NCI-H187 treated with DMSO at 0.1 percent for 48 hours (cell line): Measurements from ENCODE around the gene CEACAM8.
"Not testable (repeated sequence)": the region's sequence is repeated elsewhere in the genome, so short reads cannot be mapped to it uniquely, and the experiment has no call there.

Experiments
- DNase-seq: peaks from one replicate; lab custom pipeline; 2025; lab: John Stamatoyannopoulos, UW

CEACAM8 gene

DNA sequence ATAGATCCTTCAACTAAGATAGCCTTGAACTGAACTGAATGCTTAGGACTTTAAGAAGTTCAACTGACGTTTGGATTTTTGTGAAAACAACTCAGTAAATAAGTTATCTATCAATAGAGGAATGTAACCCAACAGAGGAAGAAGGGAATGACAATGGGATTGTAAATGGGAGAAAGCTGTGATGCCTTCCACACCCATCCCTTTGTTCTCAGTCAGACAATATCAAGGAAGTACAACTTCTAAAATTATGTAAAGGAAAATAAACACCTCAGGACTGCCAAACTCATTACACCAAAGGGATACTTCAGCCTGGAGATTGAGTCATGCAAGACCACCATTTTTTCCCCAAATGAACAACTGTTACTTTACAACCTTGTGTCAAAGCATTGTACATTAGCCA lies 21.1 kb downstream of the CEACAM8 start:
- DNase-seq: no peak

DNA sequence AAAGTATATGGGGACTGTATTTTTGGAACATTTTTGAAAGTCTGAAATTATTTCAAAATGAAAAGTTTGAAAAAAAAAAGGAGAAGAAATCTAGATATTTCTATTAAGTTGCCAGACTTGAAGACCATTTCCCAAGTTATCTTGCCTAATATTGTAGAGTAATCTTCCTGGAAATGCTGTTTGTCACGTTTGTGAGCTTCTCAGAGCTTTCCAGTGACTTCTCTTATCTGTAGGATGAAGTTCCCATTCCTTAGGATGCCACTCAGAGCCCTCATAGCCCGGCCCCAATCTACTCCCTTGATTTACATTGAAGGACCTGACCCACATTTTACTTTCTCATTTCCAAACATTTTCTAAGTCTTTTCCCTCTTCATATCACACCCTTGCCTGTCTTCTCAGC lies 23.6 kb downstream of the CEACAM8 start:
- no peak for DNase-seq

DNA sequence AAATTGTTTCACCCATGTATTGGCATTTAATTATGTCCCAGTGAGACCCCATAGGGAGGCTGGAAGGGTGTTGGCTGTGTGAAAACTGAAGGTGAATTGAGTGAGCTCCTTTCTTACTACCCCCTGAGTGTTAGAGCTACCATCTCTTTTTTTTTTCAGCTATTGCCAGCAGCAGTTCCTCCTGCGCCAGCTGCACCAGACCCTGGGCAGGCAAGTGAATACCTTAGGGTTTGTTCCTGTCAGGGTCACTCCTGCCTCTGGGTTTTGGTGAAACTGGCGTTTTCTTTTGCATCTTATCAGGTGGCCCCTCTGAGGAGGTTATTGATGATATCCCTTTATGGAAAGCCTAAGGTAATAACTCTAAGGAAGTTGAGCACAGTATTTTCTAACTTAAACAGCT lies 25.5 kb downstream of the CEACAM8 start:
- DNase-seq: no peak

DNA sequence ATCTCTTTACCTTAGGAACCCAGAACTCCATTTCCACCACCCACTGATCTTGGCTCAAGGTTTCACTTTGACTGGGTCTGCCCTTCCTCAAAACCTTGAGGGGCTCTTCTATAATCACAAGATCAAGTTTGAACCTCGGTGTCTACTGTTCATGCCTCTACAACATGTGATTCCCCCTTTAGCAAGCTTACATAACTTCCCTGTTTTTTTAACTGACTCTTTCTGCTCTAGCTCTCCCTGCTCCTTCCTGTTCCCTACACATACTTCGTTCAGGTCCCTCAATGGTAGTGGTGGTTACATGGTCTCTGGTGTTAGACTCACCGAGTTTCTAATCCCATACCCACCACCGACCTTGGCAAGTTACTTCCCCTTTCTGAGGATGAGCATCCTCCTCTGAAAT lies 26.7 kb downstream of the CEACAM8 start:
- no peak for DNase-seq

DNA sequence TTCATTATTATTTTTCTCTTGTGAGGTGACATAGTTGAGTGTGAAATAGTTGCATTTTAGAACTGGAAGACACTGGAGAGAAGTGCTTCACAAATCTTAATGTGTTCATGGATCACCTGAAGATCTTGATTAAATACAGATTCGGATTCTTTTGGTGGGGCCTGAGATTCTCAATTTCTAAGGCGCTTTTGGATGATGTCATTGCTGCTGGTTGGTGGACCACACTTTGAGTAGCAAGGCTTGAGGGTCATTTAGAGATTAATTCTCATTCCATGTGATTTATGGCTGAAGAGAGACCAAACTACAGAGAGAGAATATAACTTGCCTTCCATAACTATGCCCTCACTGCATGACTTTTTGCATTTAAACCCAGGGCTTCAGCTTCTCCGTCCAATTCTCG lies 27.2 kb downstream of the CEACAM8 start:
- DNase-seq: no peak

DNA sequence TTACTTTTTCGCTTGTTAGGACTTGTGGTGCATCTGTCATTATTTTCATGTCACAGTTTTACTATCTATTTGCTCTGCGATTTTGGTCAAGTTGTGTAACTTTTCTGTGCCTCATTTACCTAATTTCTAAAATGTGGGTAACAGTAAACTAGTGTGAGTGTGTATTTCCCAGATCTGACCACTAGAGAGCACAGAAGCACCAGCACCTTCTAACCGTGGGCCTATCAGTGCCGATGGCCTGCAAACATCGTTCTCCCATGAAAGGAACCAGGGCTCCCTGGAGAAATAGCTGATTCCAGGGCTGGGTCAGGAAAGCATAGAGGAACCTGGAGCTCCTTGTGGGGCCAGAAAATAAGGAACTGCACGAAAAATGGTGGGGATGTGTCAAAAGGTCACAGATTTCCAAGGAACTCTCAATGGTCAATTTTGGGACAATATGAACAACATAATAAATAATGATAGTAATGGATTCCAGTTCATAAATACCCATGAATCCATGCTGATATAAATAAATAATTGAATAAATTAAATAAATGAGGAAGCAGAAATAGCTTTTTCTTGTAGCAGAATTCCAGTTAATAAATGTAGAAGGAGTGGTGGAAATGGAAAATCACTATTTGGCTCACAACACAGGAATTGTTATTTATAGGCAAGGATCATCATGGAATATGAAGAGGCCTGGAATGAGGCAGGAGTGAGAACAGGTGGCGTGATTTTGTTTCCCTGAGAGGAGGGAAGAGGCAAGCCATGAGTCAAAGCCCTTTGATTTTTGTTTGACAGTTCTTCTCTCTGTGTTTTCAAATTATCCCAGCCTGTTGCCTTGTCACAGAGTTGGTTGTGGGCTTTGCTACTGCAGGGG lies 31.1 kb downstream of the CEACAM8 start:
- DNase-seq: no peak

DNA sequence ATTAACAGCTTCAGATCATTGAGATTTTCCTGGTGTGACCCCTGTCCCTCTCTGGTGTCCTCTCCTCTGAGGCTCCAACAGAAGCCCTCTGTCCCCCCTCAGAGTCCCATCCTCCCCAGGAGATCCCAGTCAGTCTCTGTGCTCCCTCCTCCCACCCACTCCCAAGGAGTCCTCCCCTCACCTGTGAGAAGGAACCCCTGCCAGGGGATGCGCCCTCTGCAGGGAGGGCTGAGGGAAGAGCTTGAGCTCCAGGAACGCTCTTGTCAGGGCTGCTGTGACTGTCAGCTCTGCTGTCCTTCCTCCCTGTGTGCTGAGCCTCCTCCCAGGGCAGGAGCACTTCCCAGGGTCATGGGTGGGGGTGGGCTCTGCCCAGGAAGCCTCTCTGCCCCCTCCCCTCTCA lies 33.2 kb downstream of the CEACAM8 start:
- DNase-seq: no peak

DNA sequence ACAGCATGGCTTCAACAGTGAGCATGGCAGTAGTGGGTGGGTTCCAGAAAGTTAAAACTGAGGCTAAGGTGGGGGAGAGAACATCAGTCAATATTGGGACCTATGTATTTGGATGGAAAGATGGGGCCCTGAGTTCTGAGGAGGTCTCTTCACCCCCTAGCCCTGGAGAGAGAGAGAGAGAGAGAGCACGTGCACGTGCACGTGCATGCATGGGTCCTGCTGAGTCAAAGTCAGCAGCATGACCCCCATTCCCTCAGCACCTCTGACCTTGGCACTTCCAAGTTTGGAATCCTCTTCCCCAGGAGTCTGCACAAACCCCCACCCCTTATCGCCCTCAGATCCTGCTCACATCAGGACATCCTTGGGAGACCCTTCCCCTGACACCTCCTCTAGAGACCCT lies 34.0 kb downstream of the CEACAM8 start:
- DNase-seq: no peak

DNA sequence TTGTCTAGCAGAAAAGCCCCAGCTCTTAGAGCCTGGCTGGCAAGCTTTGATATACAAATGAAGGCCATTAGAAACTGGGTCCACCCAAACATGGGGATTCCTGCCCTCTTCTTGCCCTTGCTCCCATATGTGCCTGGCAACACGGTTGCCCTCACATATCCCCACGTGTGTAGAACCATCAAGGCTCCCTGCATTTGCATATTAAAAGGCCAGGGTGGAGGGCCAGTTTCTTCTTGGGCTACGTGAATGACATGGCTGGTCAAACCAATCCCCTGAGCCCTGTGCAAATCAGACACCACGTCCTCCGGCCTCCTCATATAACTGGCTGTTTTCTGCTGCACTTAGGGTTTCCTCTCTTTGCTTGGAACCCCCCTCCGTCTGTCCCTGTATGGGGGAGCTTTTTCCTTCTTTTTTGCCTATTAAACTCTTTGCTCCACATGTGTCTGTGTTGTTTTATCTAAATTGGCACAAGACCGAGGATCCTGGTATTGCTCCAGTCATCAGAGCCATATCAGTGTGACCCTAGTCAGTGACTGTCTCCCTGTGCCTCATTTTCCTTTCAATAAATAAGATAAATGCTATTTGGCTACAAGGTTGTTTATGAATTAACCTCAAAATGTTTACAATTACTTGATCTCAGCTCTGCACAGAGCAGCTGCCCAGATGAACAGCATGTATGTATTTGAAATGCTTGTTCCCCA lies 36.1 kb downstream of the CEACAM8 start:
- DNase-seq: no peak

DNA sequence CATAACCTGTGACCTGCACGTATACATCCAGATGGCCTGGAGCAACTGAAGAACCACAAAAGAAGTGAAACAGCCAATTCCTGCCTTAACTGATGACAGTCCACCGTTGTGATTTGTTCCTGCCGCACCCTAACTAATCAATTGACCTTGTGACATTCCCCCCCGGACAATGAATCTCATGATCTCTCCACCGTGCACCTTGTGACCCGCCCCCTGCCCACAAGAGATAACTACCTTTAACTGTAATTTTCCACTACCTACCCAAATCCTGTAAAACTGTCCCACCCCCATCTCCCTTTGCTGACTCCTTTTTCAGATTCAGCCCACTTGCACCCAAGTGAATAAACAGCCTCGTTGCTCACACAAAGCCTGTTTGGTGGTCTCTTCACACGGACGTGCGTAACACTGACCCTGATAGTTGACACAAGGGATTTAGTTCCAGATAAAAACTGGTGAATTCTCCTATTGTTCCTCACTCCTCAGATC lies 37.3 kb downstream of the CEACAM8 start:
- DNase-seq: not testable (repeated sequence)

DNA sequence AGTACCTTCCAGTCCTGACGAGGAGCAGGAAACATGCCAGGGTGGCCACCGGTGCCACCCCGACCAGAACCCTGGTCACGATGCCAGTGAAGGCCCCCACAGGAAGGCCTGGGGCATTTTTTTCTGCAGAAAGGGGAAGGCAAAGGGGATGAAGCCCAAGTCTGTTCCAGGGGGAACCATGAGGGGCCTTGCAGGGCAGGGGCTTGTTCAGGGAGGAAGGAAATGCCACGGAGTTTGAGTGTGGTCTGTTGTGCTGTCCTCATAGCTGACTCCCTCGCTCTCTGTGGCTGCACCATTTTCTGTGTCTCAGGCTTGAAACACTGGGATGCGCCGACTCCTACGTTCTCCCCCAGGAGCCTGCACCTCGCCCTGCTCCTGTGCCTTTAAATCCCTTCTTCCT lies 38.9 kb downstream of the CEACAM8 start:
- DNase-seq: no peak

DNA sequence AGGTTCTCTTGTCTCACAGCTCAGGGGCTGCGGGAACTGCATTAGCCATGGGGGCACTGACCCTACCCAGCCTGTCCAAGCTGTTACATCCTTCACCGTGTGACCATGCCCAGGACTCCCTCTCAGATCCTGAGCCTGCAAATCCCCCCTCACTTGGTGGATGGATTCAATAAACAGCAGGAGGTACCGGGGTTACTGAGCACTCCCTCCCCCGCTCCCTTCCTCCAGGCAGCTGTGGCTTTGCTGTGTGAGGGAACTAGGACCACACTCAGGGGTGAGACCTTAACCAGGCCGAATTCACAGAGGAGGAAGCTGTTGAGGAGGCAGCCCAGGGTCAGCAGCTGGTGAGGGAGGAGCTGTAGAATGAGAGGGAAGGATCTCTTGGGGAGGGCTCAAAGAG lies 39.4 kb downstream of the CEACAM8 start:
- no peak for DNase-seq

DNA sequence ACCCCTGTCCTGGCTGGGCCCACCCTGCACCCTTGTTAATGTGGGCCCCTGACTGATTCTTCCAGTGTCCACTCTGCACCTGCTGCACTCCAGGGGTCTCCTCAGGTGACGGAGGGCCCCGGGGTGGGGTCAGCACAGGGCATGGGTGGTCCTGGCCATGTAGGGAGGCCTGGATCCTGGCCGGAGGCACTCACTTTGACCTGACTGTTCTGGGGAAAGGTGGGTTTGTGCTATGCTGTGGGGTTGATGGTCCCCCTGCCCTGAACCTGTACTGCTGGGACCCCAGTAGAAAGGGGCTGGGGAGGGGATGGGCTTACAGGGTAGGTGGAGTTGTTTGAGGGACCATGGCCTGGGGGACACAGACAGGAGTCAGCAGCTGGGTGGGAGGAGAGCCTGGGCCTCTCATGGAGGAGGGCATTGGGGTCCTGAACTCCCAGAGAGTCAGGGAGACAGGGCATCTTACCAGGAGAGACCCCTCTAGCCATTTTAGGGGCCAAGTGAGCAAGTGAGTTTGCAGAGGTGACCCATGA lies 40.6 kb downstream of the CEACAM8 start:
- DNase-seq: no peak

DNA sequence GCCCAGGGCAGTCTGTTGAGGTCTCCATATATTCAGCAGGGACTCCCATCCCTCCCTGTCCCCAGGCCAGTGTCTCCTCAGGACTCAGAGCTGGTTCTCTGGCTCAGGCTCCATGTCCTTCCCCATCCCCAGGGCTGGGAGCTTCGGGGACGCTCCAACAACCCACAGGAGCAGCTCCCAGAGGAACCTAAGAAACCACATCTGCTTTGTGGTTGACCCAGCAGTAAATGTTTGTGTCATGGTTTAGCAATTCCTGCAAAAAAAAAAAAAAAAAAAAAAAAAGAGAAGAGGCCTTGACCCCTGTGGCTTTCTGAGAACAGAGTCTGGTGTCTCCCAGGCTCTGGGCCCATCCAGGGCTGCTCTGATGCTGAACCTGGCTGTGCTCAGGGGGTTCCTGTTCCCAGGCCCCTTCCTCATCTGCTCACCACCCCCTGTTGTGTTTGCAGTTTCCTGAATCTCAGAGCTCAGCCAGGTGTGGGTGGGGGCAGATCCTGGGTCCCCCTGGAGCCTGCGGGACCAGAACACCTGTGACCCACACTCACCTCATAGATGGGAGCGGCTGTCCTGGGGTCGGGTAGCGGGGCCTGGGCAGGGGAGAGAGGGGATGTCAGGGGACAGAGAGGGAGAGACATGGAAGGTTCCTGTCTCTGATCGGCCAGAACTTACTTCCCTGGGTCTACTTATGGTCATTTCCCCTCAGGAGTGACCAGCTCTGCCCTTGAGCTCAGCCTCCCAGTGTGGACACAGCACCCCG lies 41.3 kb downstream of the CEACAM8 start:
- no peak for DNase-seq

DNA sequence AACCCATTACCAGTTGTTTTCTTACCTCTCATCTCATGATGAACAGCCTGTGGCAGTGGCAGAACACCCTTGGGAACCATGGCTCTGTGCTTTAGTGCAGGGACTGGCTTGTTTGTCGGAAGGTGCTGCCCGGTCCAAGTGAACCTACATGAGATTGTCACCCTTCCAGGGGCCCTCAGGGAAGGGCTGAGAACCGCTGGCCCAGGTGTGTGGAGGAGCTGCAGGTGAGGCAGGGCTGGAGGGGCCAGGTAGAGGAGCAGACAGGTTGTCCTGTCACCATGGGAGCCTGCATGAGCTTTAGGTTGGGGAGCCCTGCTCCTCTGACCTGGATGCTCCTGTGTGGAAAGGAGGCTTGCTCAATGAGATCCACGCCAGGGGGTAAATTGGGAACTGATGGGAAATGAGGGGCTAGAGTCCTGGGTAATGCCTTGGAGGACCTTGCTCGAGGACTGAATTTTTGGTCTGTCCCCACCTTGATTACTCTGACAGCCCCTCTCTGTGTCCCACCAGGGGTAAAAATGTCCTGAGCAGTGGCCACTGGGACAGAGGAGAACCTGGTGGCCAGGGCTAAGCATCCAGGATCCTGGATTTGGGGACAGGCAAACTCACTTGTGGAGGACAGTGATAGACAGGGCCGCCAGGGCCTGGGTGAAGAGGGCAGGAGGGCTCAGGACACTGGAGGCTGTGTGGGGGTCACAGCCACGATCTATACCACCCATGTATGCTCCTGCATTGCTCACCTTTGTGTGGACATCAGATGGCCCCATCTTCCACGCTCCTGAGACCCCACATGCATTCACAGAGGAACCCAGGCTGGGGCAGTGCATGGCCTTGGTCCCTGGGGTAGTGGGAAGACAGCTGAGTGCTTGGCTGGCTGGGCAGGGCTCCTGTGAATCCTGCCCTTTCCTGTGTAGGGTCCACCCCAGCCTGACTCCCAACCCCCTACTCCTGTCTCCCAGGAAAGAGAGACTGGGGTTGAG lies 42.3 kb downstream of the CEACAM8 start:
- no peak for DNase-seq

DNA sequence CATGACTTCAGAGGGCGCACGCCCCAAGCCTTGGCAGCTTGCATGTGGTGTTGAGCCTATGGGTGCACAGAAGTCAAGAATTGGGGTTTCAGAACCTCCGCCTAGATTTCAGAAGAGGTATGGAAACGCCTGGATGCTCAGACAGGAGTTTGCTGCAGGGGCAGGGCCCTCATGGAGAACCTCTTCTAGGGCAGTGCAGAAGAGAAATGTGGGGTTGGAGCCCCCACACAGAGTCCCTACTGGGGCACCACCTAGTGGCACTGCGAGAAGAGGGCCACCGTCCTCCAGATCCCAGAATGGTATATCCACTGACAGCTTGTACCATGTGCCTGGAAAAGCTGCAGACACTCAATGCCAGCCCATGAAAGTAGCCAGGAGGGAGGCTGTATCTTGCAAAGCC lies 44.2 kb downstream of the CEACAM8 start:
- DNase-seq: not testable (repeated sequence)

DNA sequence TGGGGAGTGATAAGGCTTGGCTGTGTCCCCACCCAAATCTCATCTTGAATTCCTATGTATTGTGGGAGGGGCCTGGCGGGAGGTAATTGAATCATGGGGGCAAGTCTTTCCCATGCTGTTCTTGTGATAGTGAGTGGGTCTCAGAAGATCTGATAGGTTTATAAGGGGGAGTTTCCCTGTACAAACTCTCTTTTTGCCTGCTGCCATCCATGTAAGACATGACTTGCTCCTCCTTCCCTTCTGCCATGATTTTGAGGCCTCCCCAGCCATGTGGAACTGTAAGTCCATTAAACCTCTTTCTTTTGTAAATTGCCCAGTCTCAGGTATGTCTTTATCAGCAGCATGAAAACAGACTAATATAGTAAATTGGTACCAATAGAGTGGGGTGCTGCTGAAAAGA lies 45.7 kb downstream of the CEACAM8 start:
- not testable (repeated sequence) for DNase-seq

DNA sequence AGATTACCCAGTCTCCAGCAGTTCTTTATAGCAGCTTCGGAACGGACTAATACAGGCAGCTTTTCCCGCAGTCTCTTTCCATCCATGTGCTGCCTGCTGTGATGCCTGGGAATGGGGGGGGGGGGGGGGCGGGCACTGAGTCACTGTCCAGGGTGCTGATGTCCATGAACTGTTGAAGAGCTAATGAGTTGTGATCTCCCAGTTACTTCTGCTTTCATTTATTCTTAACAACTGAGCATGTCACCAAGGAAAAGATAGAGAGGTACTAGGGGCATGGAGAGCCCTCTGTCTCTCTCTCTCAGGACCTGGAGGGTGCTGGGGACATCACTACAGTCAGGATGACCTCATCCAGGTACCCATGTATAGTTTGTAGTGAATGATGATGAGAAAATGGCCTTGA lies 46.2 kb downstream of the CEACAM8 start:
- no peak for DNase-seq

DNA sequence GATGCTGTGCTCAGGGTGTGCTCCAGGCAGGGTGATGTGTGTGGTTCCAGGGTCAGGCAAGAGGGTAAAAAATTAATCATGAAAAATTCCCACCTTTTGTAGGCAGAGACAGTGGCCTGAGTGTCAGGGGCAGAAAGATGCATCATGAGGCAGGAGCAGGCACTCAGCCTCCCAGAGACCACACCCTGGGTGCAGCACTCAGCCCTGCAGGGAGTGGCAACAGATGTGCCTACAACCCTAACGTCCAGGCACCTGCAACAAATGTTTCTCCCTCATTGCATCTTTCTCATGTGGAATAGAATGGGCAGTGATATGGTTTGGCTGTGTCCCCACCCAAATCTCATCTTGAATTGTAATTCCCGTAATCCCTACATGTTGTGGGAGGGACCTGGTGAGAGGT lies 46.8 kb downstream of the CEACAM8 start:
- DNase-seq: no peak

DNA sequence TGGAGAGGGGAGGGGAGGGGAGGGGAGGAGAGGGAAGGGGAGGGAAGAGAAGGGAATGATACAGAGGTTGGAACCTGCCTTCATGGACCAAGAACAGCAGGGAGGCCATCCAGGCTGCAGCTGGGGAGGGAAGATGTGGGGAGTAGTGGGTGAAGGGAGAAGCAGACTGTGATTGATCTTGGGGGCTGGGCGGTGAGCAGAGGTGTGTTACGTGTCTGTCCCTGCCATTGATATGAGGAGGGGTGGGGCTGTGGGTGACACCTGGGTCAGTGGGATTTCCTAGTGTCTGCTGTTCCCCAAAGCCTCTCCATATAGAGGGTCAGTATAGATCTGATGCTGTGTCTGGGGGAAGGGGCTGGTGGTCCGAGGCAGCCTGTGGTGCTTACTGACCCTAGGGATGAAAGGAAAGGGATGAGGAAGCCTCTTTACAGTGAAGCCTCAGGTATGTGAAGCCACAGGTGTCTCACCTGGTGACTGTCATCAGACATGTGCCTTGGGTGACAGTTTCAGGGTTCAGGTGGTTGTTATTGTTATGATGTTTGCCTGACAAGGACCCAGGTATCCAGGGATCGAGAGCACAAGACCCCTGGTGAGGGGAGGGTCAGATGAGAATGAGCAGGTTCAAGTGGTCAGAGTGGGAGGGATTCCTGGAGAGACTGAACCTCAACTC lies 47.8 kb downstream of the CEACAM8 start:
- no peak for DNase-seq

DNA sequence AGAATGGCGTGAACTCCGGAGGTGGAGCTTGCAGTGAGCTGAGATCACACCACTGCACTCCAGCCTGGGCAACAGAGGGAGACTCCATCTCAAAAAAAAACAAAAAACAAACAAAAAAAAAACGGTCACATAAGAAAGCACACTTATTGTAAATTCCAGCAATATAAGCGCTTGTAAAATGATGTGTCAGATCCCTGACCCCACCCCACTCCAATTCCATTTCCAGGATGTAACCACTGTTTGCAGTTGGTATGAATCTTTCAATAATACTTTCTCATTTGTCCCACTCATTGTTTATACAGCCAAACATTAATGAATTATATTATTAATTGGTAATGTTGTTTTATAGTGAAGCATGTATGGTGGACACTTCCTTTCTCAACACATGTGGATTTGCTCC lies 50.6 kb downstream of the CEACAM8 start:
- DNase-seq: no peak
